Measurements from ENCODE around the gene TGFBR2.

- TF ChIP-seq POLR2A (IDR thresholded peaks at IDR 0.05) (no peak), CTCF (IDR thresholded peaks at IDR 0.05 in 8 of 11, conservative IDR thresholded peaks at IDR 0.05 in 3 of 11) (no peak)
These were observed 1.4 kb upstream of the TGFBR2 start for GRCh38 chr3:30605005-30605404.
